HEK293T (cell line): ENCODE results near the gene PLA2R1.

ENCODE experiments used
- ARNT ChIP-seq: fragments of 450-650 bp; IDR thresholded peaks from 2 replicates; pipeline ENCODE4 v1.6.1; 2017; ENCODE audit warnings: mild to moderate bottlenecking
- ELF4 ChIP-seq: fragments of 450-650 bp; IDR thresholded peaks from 2 replicates; pipeline ENCODE4 v1.6.1; 2017; ENCODE audit warnings: antibody characterized with exemption
- FOXA1 ChIP-seq: fragments of 450-650 bp; IDR thresholded peaks from 2 replicates; pipeline ENCODE4 v1.6.1; 2016; ENCODE audit warnings: mild to moderate bottlenecking
- FOXM1 ChIP-seq: fragments of 450-650 bp; IDR thresholded peaks from 2 replicates; pipeline ENCODE4 v1.6.1; 2017; ENCODE audit warnings: mild to moderate bottlenecking, borderline replicate concordance
- L3MBTL2 ChIP-seq: fragments of 450-650 bp; conservative IDR thresholded peaks from 2 replicates; pipeline ENCODE4 v1.6.1; 2016; ENCODE audit warnings: mild to moderate bottlenecking
- LEF1 ChIP-seq: fragments of 450-650 bp; IDR thresholded peaks from 2 replicates; pipeline ENCODE4 v1.6.1; 2017; ENCODE audit warnings: mild to moderate bottlenecking, borderline replicate concordance
- SP1 ChIP-seq: fragments of 450-650 bp; IDR thresholded peaks from 2 replicates; pipeline ENCODE4 v1.6.1; 2017
- SUZ12 ChIP-seq: fragments of 450-650 bp; IDR thresholded peaks from 2 replicates; pipeline ENCODE4 v1.6.1; 2016; ENCODE audit warnings: mild to moderate bottlenecking
- TARDBP ChIP-seq: fragments of 450-650 bp; IDR thresholded peaks from 2 replicates; pipeline ENCODE4 v1.6.1; 2016
- ZNF384 ChIP-seq: fragments of 450-650 bp; IDR thresholded peaks from 2 replicates; pipeline ENCODE4 v1.6.1; 2016
- TF ChIP-seq, protein P1 (sequence below): fragments of 450-650 bp; IDR thresholded peaks from 2 replicates; pipeline ENCODE4 v1.6.1; 2016

DNA sequence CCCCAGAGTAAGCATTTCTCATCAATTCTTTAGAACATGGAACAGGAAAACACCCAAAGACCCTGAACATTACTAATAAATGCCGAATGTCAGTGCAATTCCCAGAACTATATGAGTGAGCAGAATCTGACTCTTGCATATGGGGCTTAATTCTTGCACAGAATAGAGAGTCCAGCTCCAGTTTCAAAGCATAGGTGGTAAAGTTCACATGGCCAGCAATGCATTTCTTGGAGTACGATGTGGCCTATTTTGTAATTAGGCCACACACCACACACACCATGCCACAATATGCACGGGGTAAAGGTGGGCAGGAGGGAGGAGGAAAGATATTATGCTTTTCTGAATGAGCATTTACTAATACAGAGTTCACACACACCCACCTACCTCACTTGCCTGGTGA, 56.5 kb downstream of the PLA2R1 start:
- TF ChIP-seq, protein P1, sequence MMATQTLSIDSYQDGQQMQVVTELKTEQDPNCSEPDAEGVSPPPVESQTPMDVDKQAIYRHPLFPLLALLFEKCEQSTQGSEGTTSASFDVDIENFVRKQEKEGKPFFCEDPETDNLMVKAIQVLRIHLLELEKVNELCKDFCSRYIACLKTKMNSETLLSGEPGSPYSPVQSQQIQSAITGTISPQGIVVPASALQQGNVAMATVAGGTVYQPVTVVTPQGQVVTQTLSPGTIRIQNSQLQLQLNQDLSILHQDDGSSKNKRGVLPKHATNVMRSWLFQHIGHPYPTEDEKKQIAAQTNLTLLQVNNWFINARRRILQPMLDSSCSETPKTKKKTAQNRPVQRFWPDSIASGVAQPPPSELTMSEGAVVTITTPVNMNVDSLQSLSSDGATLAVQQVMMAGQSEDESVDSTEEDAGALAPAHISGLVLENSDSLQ = no peak
- TF ChIP-seq FOXM1 (no peak), SP1 (no peak), LEF1 (no peak), TARDBP (no peak), ZNF384 (no peak), FOXA1 (no peak), ARNT (no peak), ELF4 (no peak), SUZ12 (no peak), L3MBTL2 (no peak)
